Measurements from ENCODE around the gene PPAT. TPM values are rescaled to one million over a fixed set of nuclear protein-coding genes. Genes with fewer than 3 reads are reported as not detected.
"Not testable (repeated sequence)": the region's sequence is repeated elsewhere in the genome, so short reads cannot be mapped to it uniquely, and the experiment has no call there.

Gene PPAT
- total RNA-seq, 1 experiment from 2014 or later, result 38.3 TPM

- CTCF ChIA-PET, result no interaction called here
- Histone ChIP-seq H3K27me3 (ENCODE audit: control insufficient read depth, insufficient read depth, low read length) (no peaks in the 10 kb centered on the region), H3K27ac (ENCODE audit: low read length) (no peak overlapping the region), H3K4me1 (ENCODE audit: control insufficient read depth, insufficient read depth, low read length) (no peaks in the 10 kb centered on the region), H3K9me3 (ENCODE audit: control insufficient read depth, insufficient read depth, low read depth, low read length) (no peaks in the 10 kb centered on the region), H3K36me3 (ENCODE audit: control insufficient read depth, insufficient read depth, low read length) (no peaks in the 10 kb centered on the region), H3K4me3 (ENCODE audit: low read depth in 2 of 2, low read length in 2 of 2) (no peak overlapping the region)
- in situ Hi-C loops (cut with HindIII; ENCODE audit: low pct_unique_long_range_greater_than_20kb, low sequenced_read_pairs) (no loop called here), intact Hi-C loops (cut with micrococcal nuclease; ENCODE audit: unreplicated experiment) (no loop called here)
- DNase-seq (ENCODE audit: low read depth, low spot score), result no peak
- BruUV-seq (replicated peaks), result no TSS peak
- TF ChIP-seq REST (IDR thresholded peaks at IDR 0.05; ENCODE audit: insufficient read depth in 1 of 2, low read depth in 2 of 2, low read length in 1 of 2), result no peak
- no peak for TF ChIP-seq POLR2AphosphoS5 (IDR thresholded peaks at IDR 0.05; ENCODE audit: low read depth, low read length)
- no peak for TF ChIP-seq TCF7L2 (IDR thresholded peaks at IDR 0.05; ENCODE audit: low read depth, low read length)
- TF ChIP-seq SIN3A (IDR thresholded peaks at IDR 0.05; ENCODE audit: borderline replicate concordance, insufficient read depth, low read depth, low read length), result no peak
- no peak for TF ChIP-seq CTCF (IDR thresholded peaks at IDR 0.05)
- ATAC-seq, result no peak
- POLR2A ChIA-PET, result no interaction called here
Observed at GRCh38 chr4:56370377-56370776, 65.0 kb downstream of the PPAT start.

- H3K9me3 ChIP-seq (ENCODE audit: control insufficient read depth, insufficient read depth, low read depth, low read length); H3K4me3 ChIP-seq (ENCODE audit: low read depth in 2 of 2, low read length in 2 of 2); DNase-seq (ENCODE audit: low read depth, low spot score); ATAC-seq; intact Hi-C loops (cut with micrococcal nuclease; ENCODE audit: unreplicated experiment); POLR2A ChIA-PET; H3K4me1 ChIP-seq (ENCODE audit: control insufficient read depth, insufficient read depth, low read length); H3K27ac ChIP-seq (ENCODE audit: low read length); CTCF ChIA-PET; BruUV-seq (replicated peaks); H3K27me3 ChIP-seq (ENCODE audit: control insufficient read depth, insufficient read depth, low read length); in situ Hi-C loops (cut with HindIII; ENCODE audit: low pct_unique_long_range_greater_than_20kb, low sequenced_read_pairs); H3K36me3 ChIP-seq (ENCODE audit: control insufficient read depth, insufficient read depth, low read length): not testable (repeated sequence)
Observed at GRCh38 chr4:56362981-56363380, 72.4 kb downstream of the PPAT start.

- no peak overlapping the region for H3K27ac ChIP-seq (ENCODE audit: low read length)
- no peaks in the 10 kb centered on the region for H3K9me3 ChIP-seq (ENCODE audit: control insufficient read depth, insufficient read depth, low read depth, low read length)
- in situ Hi-C loops (cut with HindIII; ENCODE audit: low pct_unique_long_range_greater_than_20kb, low sequenced_read_pairs) (no loop called here), intact Hi-C loops (cut with micrococcal nuclease; ENCODE audit: unreplicated experiment) (no loop called here)
- H3K27me3 ChIP-seq (ENCODE audit: control insufficient read depth, insufficient read depth, low read length), result no peaks in the 10 kb centered on the region
- no peaks in the 10 kb centered on the region for H3K36me3 ChIP-seq (ENCODE audit: control insufficient read depth, insufficient read depth, low read length)
- DNase-seq (ENCODE audit: low read depth, low spot score), result no peak
- no peaks in the 10 kb centered on the region for H3K4me1 ChIP-seq (ENCODE audit: control insufficient read depth, insufficient read depth, low read length)
- ATAC-seq, result no peak
- ChIA-PET POLR2A (no interaction called here), CTCF (no interaction called here)
- TF ChIP-seq POLR2AphosphoS5 (IDR thresholded peaks at IDR 0.05; ENCODE audit: low read depth, low read length) (no peak), SIN3A (IDR thresholded peaks at IDR 0.05; ENCODE audit: borderline replicate concordance, insufficient read depth, low read depth, low read length) (no peak), TCF7L2 (IDR thresholded peaks at IDR 0.05; ENCODE audit: low read depth, low read length) (no peak), REST (IDR thresholded peaks at IDR 0.05; ENCODE audit: insufficient read depth in 1 of 2, low read depth in 2 of 2, low read length in 1 of 2) (no peak), CTCF (IDR thresholded peaks at IDR 0.05) (no peak)
- BruUV-seq (replicated peaks), result no TSS peak
- H3K4me3 ChIP-seq (ENCODE audit: low read depth in 2 of 2, low read length in 2 of 2), result no peak overlapping the region
Observed at GRCh38 chr4:56360071-56360470, 75.3 kb downstream of the PPAT start.
